ENCODE measurements around the gene WBP2. TPM values are rescaled to one million over a fixed set of nuclear protein-coding genes. Genes with fewer than 3 reads are reported as not detected.

Gene WBP2
- total and polyA plus RNA-seq, 2 of the 13 experiments (the other 11 are each of a cell fraction or from before 2014, with no cell fraction given) = 29.2 to 29.5 TPM

GRCh38 chr17:75846692-75847613 lies 8.2 kb downstream of the WBP2 start (continued):
- TF ChIP-seq ZNF580 (CRISPR knock-in tag; IDR thresholded peaks at IDR 0.05; ENCODE audit: borderline replicate concordance, low read depth) (peak; percentile 84; the same call in 1 of the 2 replicates), BCL6 (CRISPR knock-in tag; IDR thresholded peaks at IDR 0.05) (peak; percentile 85), TFAP4 (IDR thresholded peaks at IDR 0.05; ENCODE audit: borderline replicate concordance, low read depth) (peak; percentile 99), JDP2 (CRISPR knock-in tag; IDR thresholded peaks at IDR 0.05; ENCODE audit: borderline replicate concordance) (peak; percentile 69; the same call in 1 of the 2 replicates), MXD3 (CRISPR knock-in tag; IDR thresholded peaks at IDR 0.05) (peak; percentile 76), IRF2 (CRISPR knock-in tag; IDR thresholded peaks at IDR 0.05) (peak; percentile 68; the same call in 1 of the 2 replicates), ZNF724P (CRISPR knock-in tag; IDR thresholded peaks at IDR 0.05; ENCODE audit: borderline replicate concordance) (peak; percentile 85; the same call in 1 of the 2 replicates), REXO4 (CRISPR knock-in tag; IDR thresholded peaks at IDR 0.05; ENCODE audit: borderline replicate concordance) (peak; percentile 63; the same call in 1 of the 2 replicates), MBNL3 (CRISPR knock-in tag; conservative IDR thresholded peaks at IDR 0.05) (no peak), GTF3A (CRISPR knock-in tag; conservative IDR thresholded peaks at IDR 0.05) (0 out of 2 replicates have a peak, but pooled peaks have one; percentile 57), ATF7 (IDR thresholded peaks at IDR 0.05) (no peak), ATF7 (CRISPR knock-in tag; IDR thresholded peaks at IDR 0.05) (peak; percentile 85; the same call in 1 of the 2 replicates), BRD4 (CRISPR knock-in tag; IDR thresholded peaks at IDR 0.05) (peak; percentile 82; the same call in 1 of the 2 replicates), ZSCAN30 (CRISPR knock-in tag; IDR thresholded peaks at IDR 0.05) (peak; percentile 95), ZFP37 (CRISPR knock-in tag; IDR thresholded peaks at IDR 0.05; ENCODE audit: borderline replicate concordance) (no peak), IRF9 (CRISPR knock-in tag; IDR thresholded peaks at IDR 0.05; ENCODE audit: borderline replicate concordance) (peak; percentile 74; the same call in 1 of the 2 replicates), NR0B2 (CRISPR knock-in tag; IDR thresholded peaks at IDR 0.05) (peak; percentile 90), ZFX (CRISPR knock-in tag; IDR thresholded peaks at IDR 0.05; ENCODE audit: low read depth) (peak; percentile 90), PRDM15 (CRISPR knock-in tag; IDR thresholded peaks at IDR 0.05) (no peak), ZNF441 (CRISPR knock-in tag; IDR thresholded peaks at IDR 0.05; ENCODE audit: borderline replicate concordance) (peak; percentile 57; the same call in 1 of the 2 replicates), ZNF616 (CRISPR knock-in tag; IDR thresholded peaks at IDR 0.05; ENCODE audit: low read depth) (peak; percentile 88; the same call in 1 of the 2 replicates), ZNF543 (CRISPR knock-in tag; IDR thresholded peaks at IDR 0.05) (peak; percentile 97)

Measured in HepG2 (cell line).